Retinal pigment epithelial cell (primary cell): ENCODE measurements around the gene CCDC33.

Source experiments
- DNase-seq: peaks from one replicate; pipeline ENCODE4 v3.0.0-alpha.2; 2010; ENCODE audit warnings: low read depth
- H3K4me3 ChIP-seq: 2 replicates; pipeline ENCODE4 v1.5.1; 2011; ENCODE audit warnings: mild to moderate bottlenecking, low read length, control low read depth, moderate library complexity
- CTCF ChIP-seq: conservative IDR thresholded peaks from 2 replicates; pipeline ENCODE4 v1.5.1; 2011; ENCODE audit warnings: low read depth, low read length, control low read depth, inconsistent platforms

Gene CCDC33

GRCh38 chr15:74294010-74294409 is 57.9 kb downstream of the CCDC33 start:
- DNase-seq, result no peak
- no peak overlapping the region for H3K4me3 ChIP-seq
- TF ChIP-seq CTCF, result no peak

GRCh38 chr15:74295800-74296199 is 59.7 kb downstream of the CCDC33 start:
- DNase-seq, result no peak
- no peak for TF ChIP-seq CTCF
- H3K4me3 ChIP-seq, result no peak overlapping the region

- no peak for DNase-seq
- no peak overlapping the region for H3K4me3 ChIP-seq
- TF ChIP-seq CTCF, result no peak
Measured at GRCh38 chr15:74297887-74298286, 61.8 kb downstream of the CCDC33 start.

- H3K4me3 ChIP-seq, result no peak overlapping the region
- no peak for DNase-seq
- TF ChIP-seq CTCF, result no peak
Measured at GRCh38 chr15:74300057-74300795, 64.1 kb downstream of the CCDC33 start.

GRCh38 chr15:74301583-74302361 is 65.6 kb downstream of the CCDC33 start:
- no peak for DNase-seq
- no peak overlapping the region for H3K4me3 ChIP-seq
- TF ChIP-seq CTCF, result no peak

GRCh38 chr15:74302821-74303359 is 66.8 kb downstream of the CCDC33 start:
- no peak for DNase-seq
- peak; percentile 80 for TF ChIP-seq CTCF

More at GRCh38 chr15:74302821-74303359, 66.8 kb downstream of the CCDC33 start:
- H3K4me3 ChIP-seq, result no peak overlapping the region
